Measurements from ENCODE around the gene IL17RB.

Gene IL17RB, protein sequence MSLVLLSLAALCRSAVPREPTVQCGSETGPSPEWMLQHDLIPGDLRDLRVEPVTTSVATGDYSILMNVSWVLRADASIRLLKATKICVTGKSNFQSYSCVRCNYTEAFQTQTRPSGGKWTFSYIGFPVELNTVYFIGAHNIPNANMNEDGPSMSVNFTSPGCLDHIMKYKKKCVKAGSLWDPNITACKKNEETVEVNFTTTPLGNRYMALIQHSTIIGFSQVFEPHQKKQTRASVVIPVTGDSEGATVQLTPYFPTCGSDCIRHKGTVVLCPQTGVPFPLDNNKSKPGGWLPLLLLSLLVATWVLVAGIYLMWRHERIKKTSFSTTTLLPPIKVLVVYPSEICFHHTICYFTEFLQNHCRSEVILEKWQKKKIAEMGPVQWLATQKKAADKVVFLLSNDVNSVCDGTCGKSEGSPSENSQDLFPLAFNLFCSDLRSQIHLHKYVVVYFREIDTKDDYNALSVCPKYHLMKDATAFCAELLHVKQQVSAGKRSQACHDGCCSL

DNA sequence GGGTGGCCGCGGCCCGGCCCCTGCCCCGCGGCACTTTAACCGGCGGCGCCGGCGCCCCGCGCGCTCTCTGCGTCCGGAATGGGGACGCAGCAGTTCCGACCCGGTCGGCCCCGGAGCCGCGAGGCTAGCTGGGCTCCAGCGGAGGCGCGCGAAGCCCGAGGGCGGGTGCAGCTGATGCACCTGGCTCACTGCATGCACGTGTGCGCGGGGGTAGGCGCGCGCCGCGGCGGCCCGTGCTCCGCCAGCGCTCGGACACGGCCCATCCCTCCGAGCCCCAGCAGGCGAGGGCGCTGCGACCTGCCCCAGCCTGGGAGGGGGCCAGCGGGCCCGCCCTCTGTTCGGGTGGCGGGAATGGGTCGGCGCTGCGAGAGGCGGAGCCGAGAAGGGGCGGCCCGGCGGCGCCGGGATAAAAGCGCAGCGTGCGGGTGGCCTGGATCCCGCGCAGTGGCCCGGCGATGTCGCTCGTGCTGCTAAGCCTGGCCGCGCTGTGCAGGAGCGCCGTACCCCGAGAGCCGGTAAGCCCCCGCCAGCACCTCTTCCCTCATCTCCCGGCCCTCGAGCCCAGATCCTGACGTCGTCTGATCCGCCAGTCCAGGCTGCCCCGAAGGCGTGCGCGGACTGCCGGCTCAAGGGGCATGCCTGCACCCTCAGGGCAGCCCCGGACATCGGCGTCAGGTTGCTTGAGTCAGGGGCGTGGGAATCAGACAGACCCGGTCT lies at the start of gene IL17RB, which contains the start of gene CHDH:
Gene IL17RB (plus strand): TSS at position 435 of the 717 bp plus-strand sequence. CDS start 21 bp downstream, at position 456.
Gene CHDH (minus strand): TSS at position 286 of the 717 bp plus-strand sequence. CDS start 22,411 bp downstream, outside the sequence.
- no peak for DNase-seq (ENCODE audit: low spot score)

DNA sequence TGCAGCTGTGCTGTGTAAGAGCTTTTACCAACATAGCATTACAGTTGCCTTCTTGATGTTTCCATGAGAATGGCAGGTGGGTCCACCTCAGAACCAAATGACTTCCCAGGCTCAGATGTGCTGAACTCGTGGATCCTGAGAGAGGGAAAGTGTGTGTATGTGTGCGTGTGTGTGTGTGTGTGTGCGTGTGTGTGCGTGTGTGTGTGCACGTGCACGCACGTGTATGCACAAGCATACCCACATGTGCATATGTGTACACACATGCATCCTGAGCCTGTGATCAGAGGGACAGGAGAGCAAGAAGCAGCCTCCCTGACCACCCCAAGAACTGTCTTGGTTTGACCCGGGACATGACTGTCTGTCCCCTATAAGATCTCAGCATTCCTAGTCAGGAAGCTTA lies 48.2 kb upstream of the IL17RB start:
- DNase-seq (ENCODE audit: low spot score): no peak

DNA sequence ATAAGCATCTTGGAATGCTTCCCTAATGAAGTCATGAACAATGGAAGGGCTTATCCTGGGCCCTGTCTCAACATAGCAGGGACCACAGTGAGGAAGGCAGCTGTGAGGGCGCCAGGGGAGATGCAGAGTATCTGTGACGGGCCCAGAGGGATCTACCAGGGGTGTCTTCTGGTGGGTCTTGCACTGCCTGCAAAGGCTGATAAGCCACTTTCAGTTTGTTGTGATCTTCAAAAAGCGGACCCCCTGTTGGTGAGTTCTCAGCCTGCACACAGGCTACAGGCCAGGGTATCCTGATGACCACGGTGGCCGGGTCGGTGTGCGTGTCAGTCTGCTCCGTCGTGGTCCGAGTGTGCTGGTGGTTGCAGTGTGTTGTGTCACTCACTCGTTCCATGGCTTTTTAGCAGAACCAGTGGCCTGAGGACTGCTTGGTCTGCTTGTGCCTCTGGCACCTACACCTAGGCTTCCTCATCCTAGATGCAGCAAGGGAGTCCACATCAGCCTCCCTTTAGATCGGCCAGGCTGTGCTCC lies 47.0 kb upstream of the IL17RB start:
- no peak for DNase-seq (ENCODE audit: low spot score)

DNA sequence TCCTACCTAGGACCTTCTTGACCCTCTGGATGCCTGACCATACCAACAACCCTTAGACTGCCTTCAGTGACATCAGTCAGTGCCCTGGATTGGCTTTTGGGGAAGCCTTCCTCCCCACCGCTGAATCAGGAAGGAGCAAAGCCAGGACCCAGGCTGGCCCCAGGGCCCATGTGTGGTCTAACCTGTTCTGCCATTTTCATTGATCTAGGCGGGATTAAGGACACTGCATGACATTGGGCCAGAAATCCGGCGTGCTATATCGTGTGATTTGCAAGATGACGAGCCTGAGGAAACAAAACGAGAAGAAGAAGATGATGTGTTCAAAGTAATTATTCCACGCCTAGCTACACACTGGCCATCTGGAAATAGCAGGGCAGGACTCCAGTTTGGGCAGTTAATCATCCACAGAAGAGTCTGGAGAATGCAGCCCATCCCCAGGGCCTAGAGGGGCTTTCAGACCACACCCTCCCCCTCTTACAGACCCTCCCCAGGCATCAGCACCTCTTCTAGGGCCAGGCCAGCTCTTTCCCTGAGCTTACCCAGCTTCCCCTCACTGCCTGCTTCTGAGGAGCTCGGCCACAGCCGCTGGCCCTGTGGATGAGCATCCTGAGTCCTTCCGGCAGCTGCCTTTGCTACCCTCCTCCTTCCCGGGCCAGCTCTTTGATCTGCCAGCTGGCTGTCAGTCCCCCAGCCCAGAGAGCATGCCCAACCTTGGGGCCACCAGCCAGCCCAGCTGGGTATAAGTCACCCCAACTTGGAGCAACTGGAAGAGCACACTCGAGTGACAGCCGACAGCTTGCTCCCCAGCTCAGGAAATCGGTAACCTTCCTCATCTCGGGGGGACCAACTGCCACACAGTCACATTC lies 46.1 kb upstream of the IL17RB start:
- DNase-seq (ENCODE audit: low spot score): no peak

DNA sequence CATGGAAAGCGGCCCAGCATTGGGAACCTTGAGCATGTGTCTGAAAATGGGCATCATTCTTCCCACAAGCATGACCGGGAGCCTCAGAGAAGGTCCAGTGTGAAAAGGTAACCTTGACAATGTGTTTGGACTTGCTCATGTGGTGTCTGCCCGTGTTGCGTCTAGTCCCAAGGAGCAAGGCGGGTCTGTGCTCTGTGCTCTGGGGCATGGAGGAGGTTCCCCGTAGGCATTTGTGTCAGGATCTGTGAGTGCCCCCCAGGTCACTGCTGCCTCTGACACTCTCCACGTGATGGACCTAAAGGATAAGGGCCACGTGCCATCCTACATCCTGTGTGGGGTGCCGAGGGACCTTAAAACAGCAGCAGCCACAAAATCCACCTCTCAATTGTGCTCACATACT lies 45.0 kb upstream of the IL17RB start:
- DNase-seq (ENCODE audit: low spot score): no peak

DNA sequence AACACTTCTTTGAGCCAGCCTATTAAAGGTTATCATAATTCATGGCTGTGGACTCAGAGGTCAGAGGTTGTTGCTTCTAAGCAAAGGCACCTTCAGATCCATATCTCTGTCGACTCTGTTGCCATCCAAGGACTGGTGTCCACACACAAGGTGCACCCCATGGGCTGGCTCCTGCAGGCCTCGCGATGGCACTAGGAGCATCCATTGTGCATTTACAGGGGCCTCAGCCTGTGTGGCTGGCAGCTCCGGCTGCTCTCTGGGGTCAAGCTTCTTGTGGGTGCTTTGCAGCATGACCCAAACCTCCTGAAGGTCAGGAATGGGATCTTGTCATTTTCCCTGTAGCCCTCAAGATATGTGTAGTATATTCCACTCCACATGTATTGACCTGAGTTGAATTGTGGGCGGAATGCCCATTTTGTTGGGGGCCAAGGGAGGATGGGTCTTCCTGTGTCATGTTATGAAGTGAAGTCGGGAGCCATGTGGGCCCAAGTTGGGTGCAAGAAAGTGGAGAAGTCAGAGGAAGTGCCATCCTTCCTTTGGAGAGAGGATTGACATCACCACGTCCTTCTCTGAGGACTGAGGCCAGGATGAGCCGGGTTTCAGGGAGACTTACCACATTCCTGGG lies 44.0 kb upstream of the IL17RB start:
- DNase-seq (ENCODE audit: low spot score): no peak

DNA sequence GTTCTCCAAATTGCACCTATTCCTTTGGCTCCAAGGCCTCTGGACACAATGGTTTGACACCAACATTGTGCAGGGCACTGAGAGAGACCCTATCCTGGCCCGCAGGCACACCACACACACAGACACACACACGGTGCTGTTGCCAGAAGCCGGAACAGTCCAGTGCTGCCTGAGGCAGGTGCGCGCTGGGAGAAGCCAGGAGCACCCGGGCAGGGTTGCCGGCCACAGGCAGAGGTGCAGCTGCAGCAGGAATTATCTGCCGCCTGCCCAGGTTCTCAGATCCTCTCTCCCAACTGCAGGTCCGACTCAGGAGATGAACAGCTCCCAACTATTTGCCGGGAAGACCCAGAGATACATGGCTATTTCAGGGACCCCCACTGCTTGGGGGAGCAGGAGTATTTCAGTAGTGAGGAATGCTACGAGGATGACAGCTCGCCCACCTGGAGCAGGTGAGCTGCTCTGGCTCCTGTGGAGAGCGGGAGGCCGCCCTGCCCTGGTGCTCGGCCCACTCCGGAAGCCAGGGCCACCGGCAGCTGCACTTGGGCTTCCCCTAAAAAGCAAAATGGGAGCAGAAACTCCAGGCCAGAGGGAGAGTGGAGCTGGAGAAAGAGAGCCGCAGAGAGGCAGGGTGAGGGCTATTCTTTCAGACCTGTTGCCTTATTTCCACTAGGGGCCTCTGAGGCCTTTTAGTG lies 43.1 kb upstream of the IL17RB start:
- no peak for DNase-seq (ENCODE audit: low spot score)

DNA sequence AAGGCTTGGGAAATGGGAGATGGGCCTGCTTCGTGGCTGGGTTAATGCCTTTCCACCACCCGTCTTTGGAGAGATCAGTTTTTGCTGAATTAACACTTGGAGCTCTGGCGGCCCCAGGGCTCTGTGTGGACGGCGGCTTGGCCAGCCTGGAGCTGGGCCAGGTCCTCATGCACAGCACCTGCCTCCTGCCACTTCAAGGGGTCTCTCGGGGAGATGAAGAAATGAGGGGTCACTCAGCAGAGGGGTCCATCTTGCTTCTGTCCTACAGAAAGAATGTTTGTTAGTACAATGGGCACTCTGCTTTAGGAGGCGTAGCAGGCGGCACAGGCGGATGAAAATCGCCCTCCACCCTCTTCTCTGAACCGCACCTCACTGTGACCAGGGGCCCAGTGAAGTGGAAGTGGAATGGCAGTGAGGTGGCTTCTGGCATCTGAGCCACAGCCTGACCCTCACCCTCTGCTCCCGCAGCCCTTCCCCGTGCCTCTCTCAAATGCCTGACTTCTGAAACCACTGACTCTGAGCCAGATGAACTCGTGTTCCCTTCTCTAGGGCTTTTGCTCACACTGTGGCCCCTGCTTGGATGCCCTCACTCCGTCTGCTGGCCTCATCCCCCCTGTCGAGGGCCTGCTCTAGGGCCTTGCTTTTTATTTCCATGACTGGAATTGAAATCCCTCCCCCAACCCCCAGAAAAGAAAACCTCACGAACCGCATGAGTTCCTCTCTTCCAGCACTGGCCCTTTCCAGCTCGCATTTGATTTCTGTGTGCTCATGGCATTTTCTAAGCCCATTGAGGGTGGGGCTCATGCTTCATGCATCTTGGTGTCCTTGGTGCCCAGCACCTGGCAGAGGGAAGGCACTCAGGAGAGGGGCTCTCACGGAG lies 42.3 kb upstream of the IL17RB start:
- DNase-seq (ENCODE audit: low spot score): no peak

DNA sequence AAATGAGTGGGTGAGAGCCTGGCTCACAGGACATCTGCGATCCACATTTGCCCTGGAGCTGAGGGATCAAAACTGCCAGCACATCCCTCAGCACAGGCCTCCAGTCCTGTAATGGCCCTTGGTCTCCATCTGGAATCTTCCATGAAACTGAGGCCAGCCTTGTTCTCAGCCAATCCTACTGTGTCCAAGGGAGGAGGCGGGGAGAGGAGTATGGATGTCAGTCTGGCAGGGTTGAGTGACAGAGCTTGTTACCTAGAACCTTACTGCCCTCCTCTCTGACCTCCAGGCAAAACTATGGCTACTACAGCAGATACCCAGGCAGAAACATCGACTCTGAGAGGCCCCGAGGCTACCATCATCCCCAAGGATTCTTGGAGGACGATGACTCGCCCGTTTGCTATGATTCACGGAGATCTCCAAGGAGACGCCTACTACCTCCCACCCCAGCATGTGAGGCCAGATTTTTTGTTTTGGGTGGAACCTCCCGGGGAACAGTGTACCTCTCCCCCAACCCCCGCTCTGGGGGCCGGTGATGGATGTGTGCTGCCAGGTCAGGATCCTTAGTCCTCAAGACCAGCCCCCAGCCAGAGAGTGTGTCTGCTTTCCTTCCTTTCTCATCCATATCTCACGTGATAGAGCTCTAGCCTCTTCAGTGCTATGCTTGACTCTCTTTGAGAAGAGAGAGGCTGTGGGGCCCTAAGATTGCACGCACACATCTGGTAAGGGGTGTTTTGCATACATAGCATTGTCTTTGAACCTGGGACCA lies 41.5 kb upstream of the IL17RB start:
- no peak for DNase-seq (ENCODE audit: low spot score)

DNA sequence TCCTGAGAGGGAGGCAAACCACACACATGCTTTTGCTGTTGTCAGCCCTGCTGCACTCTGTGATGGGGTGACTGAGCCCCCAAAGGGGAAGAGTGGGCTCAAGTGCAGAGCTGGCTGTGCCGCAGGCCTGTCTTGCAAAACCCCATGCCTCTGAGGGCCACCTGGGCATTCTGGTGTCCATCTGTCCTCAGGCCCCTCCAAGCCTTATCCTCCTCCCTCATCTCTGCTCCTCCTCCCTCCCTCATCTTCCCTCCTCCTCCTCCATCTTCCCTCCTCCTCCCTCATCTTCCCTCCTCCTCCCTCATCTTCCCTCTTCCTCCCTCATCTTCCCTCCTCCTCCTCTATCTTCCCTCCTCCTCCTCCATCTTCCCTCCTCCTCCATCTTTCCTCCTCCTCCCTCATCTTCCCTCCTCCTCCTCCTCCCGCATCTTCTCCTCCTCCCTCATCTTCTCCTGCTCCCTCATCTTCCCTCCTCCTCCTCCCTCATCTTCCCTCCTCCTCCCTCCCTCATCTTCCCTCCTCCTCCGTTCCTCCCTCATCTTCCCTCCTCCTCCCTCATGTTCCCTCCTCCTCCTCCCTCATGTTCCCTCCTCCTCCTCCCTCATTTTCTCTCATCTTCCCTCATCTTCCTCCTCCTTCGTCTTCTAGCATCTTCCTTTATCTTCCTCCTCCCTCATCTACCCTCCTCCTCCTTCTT lies 40.8 kb upstream of the IL17RB start:
- no peak for DNase-seq (ENCODE audit: low spot score)

DNA sequence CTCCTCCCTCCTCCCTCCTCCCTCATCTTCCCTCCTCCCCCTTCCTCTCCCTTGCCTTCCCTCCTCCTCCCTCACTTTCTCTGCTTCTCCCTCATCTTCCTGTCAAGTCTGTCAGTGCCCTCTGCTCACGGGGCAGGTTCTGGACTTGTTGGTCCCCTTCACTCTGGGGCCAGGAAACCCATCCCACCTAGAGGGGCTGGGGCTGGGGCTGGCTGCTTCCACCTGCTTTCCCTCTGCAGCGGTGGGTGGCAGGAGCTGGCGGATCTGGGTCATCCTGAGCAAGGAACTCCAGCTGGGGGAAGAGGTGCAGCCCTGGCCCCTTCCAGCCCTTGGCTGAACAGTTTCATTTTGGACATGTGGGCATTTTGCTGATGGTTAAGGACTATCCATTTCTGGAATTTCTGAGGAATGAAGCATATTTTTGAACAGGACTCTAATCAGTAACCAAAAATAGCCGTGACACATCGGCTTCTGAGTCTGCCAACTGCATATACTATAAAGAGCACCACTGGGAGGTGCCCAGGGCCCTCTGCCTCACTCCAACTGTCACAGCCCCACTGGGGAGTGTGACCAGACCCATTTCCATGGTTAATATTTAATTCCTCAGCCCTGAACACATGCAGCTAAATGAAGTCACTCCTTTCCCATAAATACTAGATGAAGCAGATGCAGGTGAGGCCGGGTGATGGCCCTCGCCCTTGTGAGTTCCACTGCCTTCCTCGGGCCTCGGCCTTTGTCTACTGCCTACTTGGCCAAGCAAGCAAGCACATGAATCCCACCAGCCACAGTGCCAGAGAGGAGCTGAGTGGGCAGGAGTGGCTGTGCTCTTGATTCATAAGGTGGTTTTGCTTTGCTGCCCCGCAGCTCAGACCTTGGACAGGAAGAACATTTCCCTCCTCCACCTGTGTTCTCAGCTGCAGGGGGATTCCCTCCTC lies 39.9 kb upstream of the IL17RB start:
- DNase-seq (ENCODE audit: low spot score): no peak

DNA sequence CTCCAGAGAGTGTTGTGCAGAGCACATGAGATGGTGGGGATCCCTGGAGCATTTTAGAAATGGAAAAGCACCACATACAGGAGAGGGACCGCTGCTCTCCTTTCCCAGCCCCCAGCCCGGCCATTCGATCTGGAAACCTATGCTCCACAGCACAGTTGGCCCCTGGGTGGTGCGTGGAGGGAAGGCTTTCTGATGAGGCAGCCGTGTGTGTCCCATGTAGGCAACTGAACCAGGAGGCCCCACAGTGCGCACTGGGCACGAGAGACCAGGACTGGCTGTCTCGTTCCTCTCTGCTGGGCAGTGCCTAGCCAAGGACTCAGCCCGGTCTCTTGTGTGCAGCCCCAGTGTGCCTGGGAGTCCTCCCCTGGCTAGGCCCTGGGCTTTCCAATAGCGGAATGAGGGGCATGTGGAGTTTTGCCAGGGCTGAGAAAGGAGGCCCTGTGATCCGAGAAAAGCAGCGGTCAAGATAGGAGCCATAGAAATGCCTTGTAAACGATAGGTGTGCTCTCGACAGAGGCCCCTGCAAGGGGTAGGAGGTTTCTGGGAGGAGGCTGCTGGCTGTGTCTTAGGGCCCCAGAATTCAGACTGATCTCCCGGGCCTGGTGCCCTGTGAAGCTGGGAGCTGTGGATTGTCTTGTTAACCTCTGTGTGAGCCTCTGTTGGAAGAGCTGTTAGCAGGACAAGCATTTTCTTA lies 39.1 kb upstream of the IL17RB start:
- no peak for DNase-seq (ENCODE audit: low spot score)

DNA sequence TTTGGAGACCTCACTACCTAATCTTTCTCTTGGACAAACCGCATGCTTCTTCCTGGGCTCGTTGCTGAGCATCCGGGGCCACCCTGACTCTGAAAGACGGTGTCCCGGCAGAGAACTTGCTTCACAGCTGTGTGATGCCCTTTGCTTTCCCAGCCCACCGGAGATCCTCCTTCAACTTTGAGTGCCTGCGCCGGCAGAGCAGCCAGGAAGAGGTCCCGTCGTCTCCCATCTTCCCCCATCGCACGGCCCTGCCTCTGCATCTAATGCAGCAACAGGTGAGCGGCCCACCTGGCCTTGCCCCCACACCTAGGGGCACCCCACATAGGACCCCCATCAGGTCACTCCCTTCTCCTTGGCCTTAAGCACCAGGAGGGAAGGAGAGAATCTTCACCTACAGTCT lies 37.9 kb upstream of the IL17RB start:
- no peak for DNase-seq (ENCODE audit: low spot score)

DNA sequence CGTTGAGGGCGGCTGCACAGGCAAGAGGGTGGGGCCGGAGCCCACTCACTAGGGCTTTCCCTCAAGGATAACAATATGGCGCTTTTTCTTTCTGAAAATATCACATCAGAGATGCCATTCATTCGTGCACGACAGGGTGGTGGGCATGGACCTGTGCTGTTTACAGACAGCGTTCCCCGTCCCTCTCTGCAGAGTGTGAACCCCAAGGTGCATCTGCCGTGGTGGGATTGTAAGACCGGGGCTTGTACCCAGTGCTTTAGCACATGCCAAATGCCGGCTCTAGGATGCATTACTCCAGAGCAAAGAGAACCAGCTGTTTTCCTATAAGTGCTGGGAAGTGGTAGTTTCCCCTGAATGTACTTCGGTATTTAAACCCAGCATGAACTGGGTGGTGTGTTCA lies 37.1 kb upstream of the IL17RB start:
- DNase-seq (ENCODE audit: low spot score): no peak

DNA sequence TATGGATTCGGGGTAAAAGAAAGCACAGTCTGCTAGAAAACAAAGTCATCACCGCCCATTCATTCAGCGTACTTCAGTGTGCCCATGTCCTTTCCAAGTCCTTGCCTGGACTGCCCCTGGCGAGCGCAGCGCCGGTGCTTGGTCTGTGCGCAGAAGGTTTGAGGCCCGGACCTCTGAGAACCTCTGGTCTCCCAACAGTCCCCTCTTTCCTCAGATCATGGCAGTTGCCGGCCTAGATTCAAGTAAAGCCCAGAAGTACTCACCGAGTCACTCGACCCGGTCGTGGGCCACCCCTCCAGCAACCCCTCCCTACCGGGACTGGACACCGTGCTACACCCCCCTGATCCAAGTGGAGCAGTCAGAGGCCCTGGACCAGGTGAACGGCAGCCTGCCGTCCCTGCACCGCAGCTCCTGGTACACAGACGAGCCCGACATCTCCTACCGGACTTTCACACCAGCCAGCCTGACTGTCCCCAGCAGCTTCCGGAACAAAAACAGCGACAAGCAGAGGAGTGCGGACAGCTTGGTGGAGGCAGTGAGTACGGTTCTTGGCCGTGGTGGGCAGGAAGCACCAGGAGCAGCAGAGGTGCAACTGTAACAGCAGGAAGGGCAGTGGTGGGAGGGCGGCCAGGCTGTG lies 36.5 kb upstream of the IL17RB start:
- no peak for DNase-seq (ENCODE audit: low spot score)
